Esophagus muscularis mucosa (tissue), 4 donors: ENCODE results near the gene PAXX. TPM values are rescaled to one million over a fixed set of nuclear protein-coding genes. Genes with fewer than 3 reads are reported as not detected.

ENCODE experiments used
- DNase-seq: peaks from one replicate; pipeline ENCODE4 v3.0.0-alpha.2; 2017; ENCODE audit errors: extremely low spot score
- H3K27ac ChIP-seq, 4 donors: fragments of 200-600 bp; sonication (generic); replicated peaks in 1 of 4; 1 replicate in 3 of 4; 2 replicates in 1 of 4; pipeline ENCODE4 v1.5.1; 2016 to 2019; ENCODE audit warnings: mild to moderate bottlenecking in 1 of 4
- H3K27me3 ChIP-seq, 4 donors: fragments of 200-600 bp; sonication (generic); one replicate each; pipeline versions ENCODE4 v1.5.1 to v1.6.0; 2016 to 2019
- H3K36me3 ChIP-seq, 4 donors: fragments of 200-600 bp; sonication (generic); one replicate each; pipeline ENCODE4 v1.5.1; 2016 to 2019
- H3K4me1 ChIP-seq, 4 donors: fragments of 200-600 bp; sonication (generic); one replicate each; pipeline ENCODE4 v1.5.1; 2016 to 2019
- H3K4me3 ChIP-seq, 4 donors: fragments of 200-600 bp; sonication (generic); 1 replicate in 2 of 4; 2 replicates in 2 of 4; pipeline ENCODE4 v1.5.1; 2016 to 2019; ENCODE audit warnings: mild to moderate bottlenecking in 4 of 4, moderate library complexity in 1 of 4
- H3K9me3 ChIP-seq, 4 donors: fragments of 200-600 bp; sonication (generic); 1 replicate in 3 of 4; 2 replicates in 1 of 4; pipeline ENCODE4 v1.5.1; 2016 to 2019
- CTCF ChIP-seq, 3 experiments: fragments of 200-600 bp in 2 of 3; fragments of 450-650 bp in 1 of 3; sonication (generic) in 2 of 3; IDR thresholded peaks; one replicate each; pipeline ENCODE4 v1.5.1; 2017 to 2019; ENCODE audit warnings: antibody characterized with exemption in 3 of 3, mild to moderate bottlenecking in 2 of 3, moderate library complexity in 1 of 3
- EP300 ChIP-seq: sonication (generic); formaldehyde crosslinking; IDR thresholded peaks from one replicate; pipeline ENCODE4 v1.6.1; 2017; ENCODE audit warnings: antibody characterized with exemption
- POLR2A ChIP-seq: fragments of 450-650 bp; IDR thresholded peaks from one replicate; pipeline ENCODE4 v1.6.1; 2017; ENCODE audit warnings: antibody characterized with exemption, moderate library complexity, mild to moderate bottlenecking, low read depth
- POLR2AphosphoS5 ChIP-seq, 2 donors: sonication (generic); formaldehyde crosslinking; IDR thresholded peaks; one replicate each; pipeline ENCODE4 v1.6.1; 2017; ENCODE audit warnings: antibody characterized with exemption in 2 of 2
- WGBS: methylation state at CpG from one replicate; pipeline ENCODE4 v1.1.5; 2018; 5-methylcytosine and 5-hydroxymethylcytosine counted together
- intact Hi-C: fragments of 100-400 bp; cut with DNase I; formaldehyde crosslinking; loops from one replicate; pipeline ENCODE4 v1.15.1; 2023
- total RNA-seq, 4 donors: library from RNA; depleted of rRNA; stranded (reverse); fragments of >200 nt; gene quantifications; one replicate each; pipeline versions ENCODE4 v1.1.0 to v1.2.1, GENCODE V29; 2016

The PAXX gene
- total RNA-seq, 4 donors from 2014 or later = 28.8 to 39.9 (median 37.8) TPM

GRCh38 chr9:137006116-137007003 is 14.1 kb downstream of the PAXX start:
- TF ChIP-seq POLR2AphosphoS5 (IDR thresholded peaks at IDR 0.05) (no peak), POLR2A (no peak), EP300 (no peak), CTCF (IDR thresholded peaks at IDR 0.05) (no peak)
- Histone ChIP-seq H3K9me3 (peaks cover 0 to 3% (median 0%) of the 10 kb centered on the region in 4 donors), H3K4me3 (no peak overlapping the region), H3K27me3 (no peaks in the 10 kb centered on the region), H3K36me3 (peaks cover 3 to 37% (median 28%) of the 10 kb centered on the region in 4 donors), H3K4me1 (peaks cover 0 to 12% (median 6%) of the 10 kb centered on the region in 4 donors), H3K27ac (no peak overlapping the region)
- WGBS = 77% methylated on average over 22 of the region's 24 CpGs
- DNase-seq = no peak
- intact Hi-C loops = no loop called here

GRCh38 chr9:137007108-137007815 is 15.0 kb downstream of the PAXX start:
- Histone ChIP-seq H3K36me3 (peaks cover 12 to 46% (median 37%) of the 10 kb centered on the region in 4 donors), H3K4me3 (no peak overlapping the region)
- intact Hi-C loops = no loop called here

GRCh38 chr9:137007816-137008270 is 15.6 kb downstream of the PAXX start:
- no peak for TF ChIP-seq EP300
- TF ChIP-seq CTCF (IDR thresholded peaks at IDR 0.05) = no peak
- no peak for TF ChIP-seq POLR2AphosphoS5 (IDR thresholded peaks at IDR 0.05)
- no peak for TF ChIP-seq POLR2A
- no peak for DNase-seq
- intact Hi-C loops = no loop called here
- H3K4me3 ChIP-seq = no peak overlapping the region
- no peak overlapping the region for H3K27ac ChIP-seq
- peaks cover 12 to 52% (median 43%) of the 10 kb centered on the region in 4 donors for H3K36me3 ChIP-seq
- peaks cover 0 to 3% (median 0%) of the 10 kb centered on the region in 4 donors for H3K9me3 ChIP-seq
- H3K4me1 ChIP-seq = peaks cover 0 to 12% (median 6%) of the 10 kb centered on the region in 4 donors
- 87% methylated on average over 12 of the region's 13 CpGs for WGBS
- H3K27me3 ChIP-seq = no peaks in the 10 kb centered on the region

More at GRCh38 chr9:137007108-137007815, 15.0 kb downstream of the PAXX start:
- peaks cover 0 to 12% (median 6%) of the 10 kb centered on the region in 4 donors for H3K4me1 ChIP-seq
- H3K27me3 ChIP-seq = no peaks in the 10 kb centered on the region
- TF ChIP-seq POLR2A (no peak), CTCF (IDR thresholded peaks at IDR 0.05) (no peak), POLR2AphosphoS5 (IDR thresholded peaks at IDR 0.05) (no peak), EP300 (no peak)
- H3K27ac ChIP-seq = no peak overlapping the region
- peaks cover 0 to 3% (median 0%) of the 10 kb centered on the region in 4 donors for H3K9me3 ChIP-seq
- DNase-seq = no peak
- WGBS = 69% methylated on average over 24 of the region's 30 CpGs

- Histone ChIP-seq H3K27ac (no peak overlapping the region), H3K27me3 (no peaks in the 10 kb centered on the region), H3K4me3 (no peak overlapping the region), H3K9me3 (peaks cover 0 to 3% (median 0%) of the 10 kb centered on the region in 4 donors), H3K36me3 (peaks cover 12 to 57% (median 48%) of the 10 kb centered on the region in 4 donors), H3K4me1 (peaks cover 0 to 12% (median 6%) of the 10 kb centered on the region in 4 donors)
- TF ChIP-seq POLR2AphosphoS5 (IDR thresholded peaks at IDR 0.05) (no peak), CTCF (IDR thresholded peaks at IDR 0.05) (no peak), EP300 (no peak), POLR2A (no peak)
- WGBS = 60% methylated on average over 1 of the region's 22 CpGs
- intact Hi-C loops = no loop called here
- no peak for DNase-seq
Observed at GRCh38 chr9:137008312-137008711, 16.1 kb downstream of the PAXX start.
